Mesodermal cell (in vitro differentiated cells): ENCODE measurements around the gene GPHN.
"Not testable (repeated sequence)": the region's sequence is repeated elsewhere in the genome, so short reads cannot be mapped to it uniquely, and the experiment has no call there.

Experiments used
- H3K27ac ChIP-seq: 2 replicates; pipeline ENCODE4 v1.7.0; 2013; ENCODE audit warnings: mild to moderate bottlenecking, low read depth, low read length, moderate library complexity; ENCODE audit not compliant: severe bottlenecking
- H3K36me3 ChIP-seq: 2 replicates; pipeline ENCODE4 v1.7.1; 2013; ENCODE audit warnings: mild to moderate bottlenecking, low read length, moderate library complexity; ENCODE audit not compliant: control insufficient read depth, insufficient read depth
- H3K4me1 ChIP-seq: one replicate; pipeline ENCODE4 v1.7.1; 2013; ENCODE audit warnings: mild to moderate bottlenecking, low read length; ENCODE audit not compliant: insufficient read depth, control insufficient read depth, poor library complexity, severe bottlenecking
- H3K4me3 ChIP-seq: 2 replicates; pipeline ENCODE4 v1.7.0; 2013; ENCODE audit warnings: low read length, control low read depth, mild to moderate bottlenecking; ENCODE audit not compliant: insufficient read depth, poor library complexity, severe bottlenecking; ENCODE audit errors: extremely low read depth
- H3K9me3 ChIP-seq: 2 replicates; pipeline ENCODE4 v1.7.1; 2013; ENCODE audit warnings: mild to moderate bottlenecking, low read length, moderate library complexity; ENCODE audit not compliant: control insufficient read depth
- WGBS, 2 experiments: methylation state at CpG; one replicate each; pipeline ENCODE4 v1.1.5; 2013; ENCODE audit warnings: missing lambda C conversion rate in 2 of 2; ENCODE audit not compliant: insufficient coverage in 2 of 2; 5-methylcytosine and 5-hydroxymethylcytosine counted together

The GPHN gene

GRCh38 chr14:66541627-66542026 lies 33.7 kb downstream of the GPHN start:
- no peak overlapping the region for H3K27ac ChIP-seq
- H3K36me3 ChIP-seq = no peaks in the 10 kb centered on the region
- no peak overlapping the region for H3K4me3 ChIP-seq
- no peaks in the 10 kb centered on the region for H3K9me3 ChIP-seq
- 83 to 91% methylated on average over 2 of the region's 3 CpGs for WGBS, 2 experiments
- no peaks in the 10 kb centered on the region for H3K4me1 ChIP-seq

- no peaks in the 10 kb centered on the region for H3K36me3 ChIP-seq
- H3K4me1 ChIP-seq = no peaks in the 10 kb centered on the region
- H3K9me3 ChIP-seq = no peaks in the 10 kb centered on the region
- 82 to 86% methylated on average over 2 of the region's 2 CpGs for WGBS, 2 experiments
- H3K4me3 ChIP-seq = no peak overlapping the region
- no peak overlapping the region for H3K27ac ChIP-seq
Observed at GRCh38 chr14:66543996-66544395, 36.0 kb downstream of the GPHN start.

GRCh38 chr14:66545191-66545590 lies 37.2 kb downstream of the GPHN start:
- H3K4me1 ChIP-seq, H3K9me3 ChIP-seq, H3K27ac ChIP-seq, H3K4me3 ChIP-seq, H3K36me3 ChIP-seq: not testable (repeated sequence)
- WGBS, 2 experiments = 100% methylated on average over 3 of the region's 32 CpGs; no CpG with 5 or more reads in 1 of the 2 experiments

GRCh38 chr14:66545751-66546150 lies 37.8 kb downstream of the GPHN start:
- not testable (repeated sequence) for H3K4me3 ChIP-seq, H3K9me3 ChIP-seq, H3K27ac ChIP-seq, H3K36me3 ChIP-seq, H3K4me1 ChIP-seq
- 97 to 98% methylated on average over 7 to 13 of the region's 32 CpGs for WGBS, 2 experiments

DNA sequence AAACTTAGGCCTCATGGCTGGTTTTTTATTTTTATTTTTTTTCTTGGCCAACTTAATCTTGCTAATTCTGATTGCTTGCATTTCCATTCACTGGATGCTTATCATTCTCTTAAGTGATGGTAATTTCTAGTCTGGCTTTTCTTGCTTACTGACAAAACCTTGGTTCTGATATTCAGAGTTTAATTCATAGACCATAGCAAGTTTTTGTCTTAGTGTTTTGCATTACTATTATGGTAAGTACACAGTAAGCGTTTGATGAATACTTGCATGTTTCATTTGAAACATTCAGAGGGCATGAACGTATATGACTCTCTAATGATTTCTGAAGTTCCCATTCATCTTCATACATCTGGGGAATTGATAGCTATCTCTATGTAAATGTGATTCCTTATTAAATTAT lies 55.8 kb downstream of the GPHN start:
- H3K9me3 ChIP-seq = peaks cover 2% of the 10 kb centered on the region
- no peak overlapping the region for H3K4me3 ChIP-seq
- no peak overlapping the region for H3K27ac ChIP-seq
- no CpG with 5 or more reads among the region's 2 CpGs for WGBS, 2 experiments
- H3K36me3 ChIP-seq = no peaks in the 10 kb centered on the region
- H3K4me1 ChIP-seq = no peaks in the 10 kb centered on the region

DNA sequence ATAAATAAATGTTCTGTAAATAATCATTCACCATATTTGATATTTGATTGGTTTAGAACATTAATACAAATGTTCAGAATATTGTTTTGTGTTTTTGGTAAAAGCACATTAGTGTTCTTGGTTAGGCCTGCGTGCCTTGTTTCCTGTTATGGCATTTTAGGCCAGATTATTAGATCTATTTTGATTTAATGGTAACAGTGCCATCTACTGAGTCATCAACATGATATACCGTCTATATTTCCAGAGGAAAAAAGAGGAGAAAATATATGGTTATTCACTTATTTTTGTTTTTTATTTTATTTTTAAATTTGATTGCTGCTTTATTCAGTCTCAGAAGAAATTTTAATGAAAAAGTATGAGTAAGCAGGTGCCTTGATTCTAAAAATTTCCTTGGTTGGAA lies 60.3 kb downstream of the GPHN start:
- Histone ChIP-seq H3K4me1 (no peaks in the 10 kb centered on the region), H3K36me3 (no peaks in the 10 kb centered on the region), H3K27ac (no peak overlapping the region), H3K9me3 (no peaks in the 10 kb centered on the region), H3K4me3 (no peak overlapping the region)
- WGBS, 2 experiments = no CpG with 5 or more reads among the region's 2 CpGs

- WGBS, 2 experiments = no CpG with 5 or more reads among the region's 1 CpG
- Histone ChIP-seq H3K4me3 (no peak overlapping the region), H3K9me3 (peaks cover 17% of the 10 kb centered on the region), H3K36me3 (no peaks in the 10 kb centered on the region), H3K4me1 (no peaks in the 10 kb centered on the region), H3K27ac (no peak overlapping the region)
Observed at GRCh38 chr14:66572826-66573225, 64.9 kb downstream of the GPHN start.

- Histone ChIP-seq H3K4me3 (no peak overlapping the region), H3K27ac (no peak overlapping the region), H3K9me3 (peaks cover 17% of the 10 kb centered on the region), H3K4me1 (no peaks in the 10 kb centered on the region), H3K36me3 (no peaks in the 10 kb centered on the region)
- 100% methylated on average over 1 of the region's 2 CpGs; no CpG with 5 or more reads in 1 of the 2 experiments for WGBS, 2 experiments
Observed at GRCh38 chr14:66575014-66575413, 67.1 kb downstream of the GPHN start.

GRCh38 chr14:66575939-66576338 lies 68.0 kb downstream of the GPHN start:
- Histone ChIP-seq H3K27ac (no peak overlapping the region), H3K9me3 (peaks cover 17% of the 10 kb centered on the region)
- 100% methylated on average over 1 of the region's 1 CpG; no CpG with 5 or more reads in 1 of the 2 experiments for WGBS, 2 experiments

DNA sequence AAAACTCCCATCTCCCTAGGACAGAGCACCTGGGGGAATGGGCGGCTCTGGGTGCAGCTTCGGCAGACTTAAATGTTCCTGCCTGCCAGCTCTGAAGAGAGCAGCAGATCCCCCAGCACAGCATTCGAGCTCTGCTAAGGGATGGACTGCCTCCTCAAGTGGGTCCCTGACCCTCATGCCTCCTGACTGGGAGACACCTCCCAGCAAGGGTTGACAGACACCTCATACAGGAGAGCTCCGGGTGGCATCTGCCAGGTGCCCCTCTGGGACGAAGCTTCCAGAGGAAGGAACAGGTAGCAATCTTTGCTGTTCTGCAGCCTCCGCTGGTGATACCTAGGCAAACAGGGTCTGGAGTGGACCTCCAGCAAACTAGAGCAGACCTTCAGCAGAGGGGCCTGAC lies 79.8 kb downstream of the GPHN start:
- not testable (repeated sequence) for H3K4me3 ChIP-seq, H3K27ac ChIP-seq, H3K36me3 ChIP-seq, H3K9me3 ChIP-seq, H3K4me1 ChIP-seq
- 88 to 100% methylated on average over 2 to 6 of the region's 6 CpGs for WGBS, 2 experiments

More at GRCh38 chr14:66575939-66576338, 68.0 kb downstream of the GPHN start:
- H3K36me3 ChIP-seq = no peaks in the 10 kb centered on the region
- H3K4me1 ChIP-seq = no peaks in the 10 kb centered on the region
- no peak overlapping the region for H3K4me3 ChIP-seq

DNA sequence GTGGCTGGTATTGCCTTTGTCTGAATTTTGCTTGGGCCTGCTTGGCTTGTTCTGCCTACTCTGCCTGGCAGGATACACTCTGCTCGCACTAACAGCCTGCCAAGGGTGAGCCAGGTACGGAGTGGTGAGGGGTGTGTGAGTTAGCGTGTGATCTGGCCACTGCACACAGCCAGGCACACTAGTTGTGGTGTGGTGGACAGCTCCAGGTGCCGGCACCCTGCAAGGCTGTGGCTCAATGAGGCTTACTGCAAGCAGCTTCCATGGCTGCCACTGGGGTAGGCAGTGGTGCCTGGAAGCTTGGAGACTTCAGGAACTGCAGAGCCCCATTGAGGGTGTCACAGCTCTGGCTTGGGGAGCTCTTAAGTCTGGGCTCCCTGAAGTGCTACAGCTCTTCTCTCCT lies 87.4 kb downstream of the GPHN start:
- no peaks in the 10 kb centered on the region for H3K36me3 ChIP-seq
- 100% methylated on average over 3 of the region's 4 CpGs for WGBS, 2 experiments

More for the DNA sequence above, 87.4 kb downstream of the GPHN start:
- H3K27ac ChIP-seq = no peak overlapping the region
- no peak overlapping the region for H3K4me3 ChIP-seq
- H3K4me1 ChIP-seq = no peaks in the 10 kb centered on the region
- no peaks in the 10 kb centered on the region for H3K9me3 ChIP-seq
